H4 (cell line): Measurements from ENCODE around the gene OR9G1. TPM values are rescaled to one million over a fixed set of nuclear protein-coding genes. Genes with fewer than 3 reads are reported as not detected.

Source experiments
- total RNA-seq: library from RNA; depleted of rRNA; stranded (reverse); fragments of >200 nt; shearing (Covaris generic); gene quantifications from 2 replicates; pipeline ENCODE4 v1.2.3, GENCODE V29; 2014; rRNA removed

OR9G1 gene
- total RNA-seq, 1 experiment from 2014 or later: not detected

Other genes starting within 250 kb of the OR9G1 start
- not detected in 2 replicates for gene OR5M3, start 225.7 kb upstream of the OR9G1 start, total RNA-seq
- gene OR5M8, start 207.7 kb upstream of the OR9G1 start, total RNA-seq: not detected in 2 replicates
- not detected in 2 replicates for gene OR5M11, start 155.8 kb upstream of the OR9G1 start, total RNA-seq
- gene OR5M10, start 121.4 kb upstream of the OR9G1 start, total RNA-seq: not detected in 2 replicates
- gene OR5M1, start 84.2 kb upstream of the OR9G1 start, total RNA-seq: not detected in 2 replicates
- gene OR5AP2, start 56.7 kb upstream of the OR9G1 start, total RNA-seq: not detected in 2 replicates
- gene OR5AR1, start 35.4 kb upstream of the OR9G1 start, total RNA-seq: not detected in 2 replicates
- gene OR9G4, start 49.6 kb downstream of the OR9G1 start, total RNA-seq: not detected in 2 replicates